ENCODE measurements around the gene CENPV. TPM values are rescaled to one million over a fixed set of nuclear protein-coding genes. Genes with fewer than 3 reads are reported as not detected.

CENPV gene
- total RNA-seq, 2 experiments from 2014 or later, result 18.5 to 19.4 TPM

- TF ChIP-seq CTCF (IDR thresholded peaks at IDR 0.05), result no peak
- H3K9me3 ChIP-seq (ENCODE audit: control insufficient read depth in 1 of 2, insufficient read depth in 1 of 2, low read length in 2 of 2), result no peaks in the 10 kb centered on the region
- H3K27me3 Mint-ChIP-seq, result no peaks in the 10 kb centered on the region
- H3K4me1 Mint-ChIP-seq (ENCODE audit: low read depth), result no peaks in the 10 kb centered on the region
- ATAC-seq (ENCODE audit: poor library complexity), result no peak
- H3K27ac ChIP-seq (ENCODE audit: low read depth in 1 of 2, low read length in 2 of 2), result no peak overlapping the region
- no peaks in the 10 kb centered on the region for H3K9me3 Mint-ChIP-seq
- peaks cover 42% of the 10 kb centered on the region for H3K36me3 Mint-ChIP-seq (ENCODE audit: low read depth)
- no peaks in the 10 kb centered on the region for H3K4me1 ChIP-seq (ENCODE audit: insufficient read depth, low read length)
- no peaks in the 10 kb centered on the region for H3K27me3 ChIP-seq (ENCODE audit: control insufficient read depth in 1 of 2, insufficient read depth in 2 of 2, low read length in 2 of 2)
- DNase-seq, result no peak
- H3K4me3 ChIP-seq (ENCODE audit: low read length), result no peak overlapping the region
- no peak overlapping the region for H3K4me3 Mint-ChIP-seq
- intact Hi-C loops (cut with DNase I, micrococcal nuclease), result no loop called here
- no peak overlapping the region for H3K27ac Mint-ChIP-seq
- peaks cover 28% of the 10 kb centered on the region for H3K36me3 ChIP-seq (ENCODE audit: insufficient read depth, low read length)
- ChIA-PET CTCF (no interaction called here), POLR2A (no interaction called here)
Observed at GRCh38 chr17:16322636-16323035, 30.6 kb downstream of the CENPV start.

- peaks cover 43% of the 10 kb centered on the region for H3K36me3 Mint-ChIP-seq (ENCODE audit: low read depth)
- no peaks in the 10 kb centered on the region for H3K27me3 Mint-ChIP-seq
- H3K36me3 ChIP-seq (ENCODE audit: insufficient read depth, low read length), result peaks cover 11% of the 10 kb centered on the region
- no peaks in the 10 kb centered on the region for H3K9me3 Mint-ChIP-seq
- TF ChIP-seq CTCF (IDR thresholded peaks at IDR 0.05), result no peak
- no peaks in the 10 kb centered on the region for H3K4me1 ChIP-seq (ENCODE audit: insufficient read depth, low read length)
- intact Hi-C loops (cut with DNase I, micrococcal nuclease), result no loop called here
- ATAC-seq (ENCODE audit: poor library complexity) (no peak), DNase-seq (no peak)
- ChIA-PET CTCF (interaction anchor here (0.7 kb wide), 1 partner anchor 59 kb away, joined by 4 read pairs; no protein-coding TSS in a partner anchor), POLR2A (no interaction called here)
- no peak overlapping the region for H3K4me3 Mint-ChIP-seq
- no peaks in the 10 kb centered on the region for H3K9me3 ChIP-seq (ENCODE audit: control insufficient read depth in 1 of 2, insufficient read depth in 1 of 2, low read length in 2 of 2)
- no peaks in the 10 kb centered on the region for H3K27me3 ChIP-seq (ENCODE audit: control insufficient read depth in 1 of 2, insufficient read depth in 2 of 2, low read length in 2 of 2)
- no peak overlapping the region for H3K4me3 ChIP-seq (ENCODE audit: low read length)
- H3K27ac ChIP-seq (ENCODE audit: low read depth in 1 of 2, low read length in 2 of 2), result no peak overlapping the region
- H3K4me1 Mint-ChIP-seq (ENCODE audit: low read depth), result no peaks in the 10 kb centered on the region
- H3K27ac Mint-ChIP-seq, result no peak overlapping the region
Observed at GRCh38 chr17:16319969-16320368, 33.3 kb downstream of the CENPV start.

- no peak overlapping the region for H3K4me3 Mint-ChIP-seq
- TF ChIP-seq CTCF (IDR thresholded peaks at IDR 0.05), result no peak
- intact Hi-C loops (cut with DNase I, micrococcal nuclease), result no loop called here
- H3K27ac ChIP-seq (ENCODE audit: low read depth in 1 of 2, low read length in 2 of 2), result no peak overlapping the region
- peaks cover 8% of the 10 kb centered on the region for H3K4me1 ChIP-seq (ENCODE audit: insufficient read depth, low read length)
- H3K9me3 Mint-ChIP-seq, result no peaks in the 10 kb centered on the region
- ChIA-PET POLR2A (interaction anchor here (1.1 kb wide), 1 partner anchor 29 kb away, joined by 3 read pairs; no protein-coding TSS in a partner anchor), CTCF (no interaction called here)
- H3K4me3 ChIP-seq (ENCODE audit: low read length), result no peak overlapping the region
- no peak overlapping the region for H3K27ac Mint-ChIP-seq
- ATAC-seq (ENCODE audit: poor library complexity) (no peak), DNase-seq (no peak)
- H3K4me1 Mint-ChIP-seq (ENCODE audit: low read depth), result peaks cover 25% of the 10 kb centered on the region
- no peaks in the 10 kb centered on the region for H3K27me3 ChIP-seq (ENCODE audit: control insufficient read depth in 1 of 2, insufficient read depth in 2 of 2, low read length in 2 of 2)
- peaks cover 56% of the 10 kb centered on the region for H3K36me3 Mint-ChIP-seq (ENCODE audit: low read depth)
- H3K9me3 ChIP-seq (ENCODE audit: control insufficient read depth in 1 of 2, insufficient read depth in 1 of 2, low read length in 2 of 2), result no peaks in the 10 kb centered on the region
- no peaks in the 10 kb centered on the region for H3K27me3 Mint-ChIP-seq
- H3K36me3 ChIP-seq (ENCODE audit: insufficient read depth, low read length), result peaks cover 7% of the 10 kb centered on the region
Observed at GRCh38 chr17:16314859-16315258, 38.4 kb downstream of the CENPV start.

Measured in CD4-positive, alpha-beta T cell (primary cell).